IMR-90 (cell line): ENCODE measurements around the gene ZYG11B.

Experiments used
- BHLHE40 ChIP-seq: fragments of 150-350 bp; IDR thresholded peaks from 2 replicates; pipeline ENCODE4 v1.6.1; 2016; ENCODE audit warnings: mild to moderate bottlenecking, low read depth, low read length
- CEBPB ChIP-seq: IDR thresholded peaks from 2 replicates; pipeline ENCODE4 v1.6.1; 2012; ENCODE audit warnings: low read depth, low read length, improper control_type of control experiment
- CTCF ChIP-seq: conservative IDR thresholded peaks from 2 replicates; pipeline ENCODE4 v1.5.1; 2012; ENCODE audit warnings: mild to moderate bottlenecking, low read depth, low read length, improper control_type of control experiment
- POLR2A ChIP-seq: IDR thresholded peaks from 2 replicates; pipeline ENCODE4 v1.6.1; 2012; ENCODE audit warnings: mild to moderate bottlenecking, low read depth, low read length
- RAD21 ChIP-seq: IDR thresholded peaks from 2 replicates; pipeline ENCODE4 v1.6.1; 2012; ENCODE audit warnings: low read length, improper control_type of control experiment
- RFX5 ChIP-seq: IDR thresholded peaks from 2 replicates; pipeline ENCODE4 v1.8.0; 2012; ENCODE audit warnings: low read depth, mild to moderate bottlenecking, low read length, moderate library complexity
- USF2 ChIP-seq: fragments of 150-350 bp; IDR thresholded peaks from 2 replicates; pipeline ENCODE4 v1.6.1; 2017; ENCODE audit warnings: mild to moderate bottlenecking, antibody characterized with exemption, low read length, low read depth

GRCh38 chr1:52706136-52706670 is 20.1 kb upstream of the ZYG11B start:
- TF ChIP-seq BHLHE40 = no peak
- no peak for TF ChIP-seq CTCF
- no peak for TF ChIP-seq RFX5
- TF ChIP-seq POLR2A = no peak
- TF ChIP-seq CEBPB = no peak
- TF ChIP-seq RAD21 = no peak
- no peak for TF ChIP-seq USF2
